C4-2B (cell line): ENCODE data around the gene KCTD16.

ENCODE experiments used
- CTCF ChIP-seq: fragments of 450-650 bp; conservative IDR thresholded peaks from 2 replicates; pipeline ENCODE4 v1.5.1; 2017; ENCODE audit warnings: mild to moderate bottlenecking
- ZFX ChIP-seq: fragments of 450-650 bp; IDR thresholded peaks from 2 replicates; pipeline ENCODE4 v1.6.1; 2017

DNA sequence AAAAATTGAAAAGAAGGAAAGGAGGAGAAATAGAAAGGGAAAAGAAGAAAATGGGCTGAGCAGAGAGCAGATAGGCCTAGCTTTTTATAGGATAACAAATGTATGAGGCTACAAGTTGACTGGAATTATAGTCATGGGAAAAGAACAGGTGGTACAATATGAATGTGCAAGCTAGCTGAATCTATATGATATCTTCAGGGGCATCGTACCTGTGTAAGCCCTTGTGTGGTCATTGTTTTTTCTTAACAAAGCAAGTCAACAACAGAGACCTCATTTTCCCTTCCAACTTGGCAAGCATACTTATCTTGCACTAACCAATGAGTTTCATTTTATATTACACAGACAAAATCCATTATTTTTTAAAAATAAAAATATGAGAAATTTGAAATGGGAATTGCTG lies 259.2 kb downstream of the KCTD16 start:
- TF ChIP-seq CTCF (no peak), ZFX (no peak)
